IPS-11a (cell line): Measurements from ENCODE around the gene SCTR.
A peak's percentile ranks its signal among the peaks of the same experiment; 100 is the strongest.

Source experiments
- H3K4me3 ChIP-seq: one replicate; pipeline ENCODE4 v1.5.1; 2013; ENCODE audit warnings: low read depth, low read length, control low read depth

Gene SCTR

GRCh38 chr2:119523952-119524694 is at the start of gene SCTR:
Gene SCTR (minus strand): TSS chr2:119524483. CDS start chr2:119524226, 257 bp downstream.
- H3K4me3 ChIP-seq = peak within 1 kb of the TSS; percentile 46

- H3K4me3 ChIP-seq = no peak overlapping the region
These were observed 43.0 kb upstream of the SCTR start for GRCh38 chr2:119567292-119567691.

GRCh38 chr2:119565481-119565880 is 41.2 kb upstream of the SCTR start:
- no peak overlapping the region for H3K4me3 ChIP-seq

GRCh38 chr2:119553687-119554344 is 29.5 kb upstream of the SCTR start:
- H3K4me3 ChIP-seq = no peak overlapping the region

GRCh38 chr2:119552902-119553301 is 28.6 kb upstream of the SCTR start:
- H3K4me3 ChIP-seq = no peak overlapping the region

GRCh38 chr2:119550856-119551255 is 26.6 kb upstream of the SCTR start:
- H3K4me3 ChIP-seq = no peak overlapping the region

- H3K4me3 ChIP-seq = no peak overlapping the region
These were observed 26.1 kb upstream of the SCTR start for GRCh38 chr2:119550346-119550745.

GRCh38 chr2:119549241-119549640 is 25.0 kb upstream of the SCTR start:
- no peak overlapping the region for H3K4me3 ChIP-seq

GRCh38 chr2:119548516-119549120 is 24.3 kb upstream of the SCTR start:
- H3K4me3 ChIP-seq = no peak overlapping the region

GRCh38 chr2:119546447-119546767 is 22.1 kb upstream of the SCTR start:
- H3K4me3 ChIP-seq = no peak overlapping the region

GRCh38 chr2:119545754-119546446 is 21.6 kb upstream of the SCTR start:
- no peak overlapping the region for H3K4me3 ChIP-seq

- peak overlapping the region; percentile 53 for H3K4me3 ChIP-seq
These were observed 20.7 kb upstream of the SCTR start for GRCh38 chr2:119544939-119545475.

GRCh38 chr2:119544075-119544938 is 20.0 kb upstream of the SCTR start, which contains the start of gene CFAP221:
Gene CFAP221 (plus strand): TSS chr2:119544449. CDS start chr2:119546132, 1,683 bp downstream.
- peak within 1 kb of the TSS; percentile 53 for H3K4me3 ChIP-seq

- no peak overlapping the region for H3K4me3 ChIP-seq
These were observed 17.2 kb upstream of the SCTR start for GRCh38 chr2:119541476-119541875.

- no peak overlapping the region for H3K4me3 ChIP-seq
These were observed 13.5 kb upstream of the SCTR start for GRCh38 chr2:119537792-119538191.

GRCh38 chr2:119536707-119537106 is 12.4 kb upstream of the SCTR start:
- H3K4me3 ChIP-seq = no peak overlapping the region

GRCh38 chr2:119536211-119536610 is 11.9 kb upstream of the SCTR start:
- no peak overlapping the region for H3K4me3 ChIP-seq

GRCh38 chr2:119533560-119533959 is 9.3 kb upstream of the SCTR start:
- H3K4me3 ChIP-seq = no peak overlapping the region

- no peak overlapping the region for H3K4me3 ChIP-seq
These were observed 7.0 kb upstream of the SCTR start for GRCh38 chr2:119531292-119531691.

GRCh38 chr2:119527999-119528398 is 3.7 kb upstream of the SCTR start:
- no peak overlapping the region for H3K4me3 ChIP-seq
